HG02973 (cell line): ENCODE results near the gene NAV1.
A peak's percentile ranks its signal among the peaks of the same experiment; 100 is the strongest.

Experiments
- ATAC-seq: cut with Tn5 transposase; IDR thresholded peaks from one replicate; pipeline ENCODE4 v1.9.1; 2021; ENCODE audit warnings: moderate library complexity; ENCODE audit not compliant: unreplicated experiment

The NAV1 gene

GRCh38 chr1:201502511-201502857 is 36.4 kb upstream of the NAV1 start:
- ATAC-seq: no peak

DNA sequence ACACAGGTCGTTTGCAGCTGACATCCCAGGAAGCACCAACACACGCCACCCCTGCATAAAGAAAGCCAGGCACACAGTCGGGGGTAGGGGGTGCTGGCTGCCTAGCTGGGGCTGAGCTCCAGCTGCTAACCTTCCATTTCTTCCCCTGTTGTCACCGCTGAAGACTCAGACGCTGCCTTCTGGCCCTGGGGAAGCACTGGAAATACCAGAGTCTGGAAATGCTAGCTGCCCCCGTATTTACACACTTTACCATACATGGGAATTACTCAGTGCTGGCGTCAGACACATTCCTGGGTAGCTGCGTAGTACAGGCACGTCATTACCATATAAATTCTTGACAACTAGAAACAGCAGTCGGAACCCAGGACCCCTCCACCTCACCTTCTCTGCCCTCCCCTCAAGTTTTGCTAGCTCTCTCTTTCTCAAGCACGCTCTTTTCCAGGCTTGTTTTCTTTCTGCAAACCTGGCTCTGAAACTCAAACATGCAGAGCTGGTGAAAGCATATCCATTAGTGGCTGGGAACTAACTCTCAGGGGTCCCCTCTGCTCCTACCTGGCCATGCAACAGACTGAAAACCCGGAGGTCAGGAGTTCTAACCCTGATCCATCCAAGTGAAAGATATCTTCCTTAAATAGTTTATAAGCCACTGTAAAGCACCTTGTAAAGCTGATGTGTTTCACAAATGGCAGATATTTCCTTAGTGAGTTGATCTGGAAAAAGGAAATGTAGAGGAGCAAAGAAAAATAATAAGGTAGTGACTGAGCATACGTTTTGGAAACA is 35.3 kb upstream of the NAV1 start:
- no peak for ATAC-seq

- no peak for ATAC-seq
These were observed 34.7 kb upstream of the NAV1 start for GRCh38 chr1:201504179-201504631.

GRCh38 chr1:201504799-201505502 is 34.0 kb upstream of the NAV1 start:
- no peak for ATAC-seq

- ATAC-seq: no peak
These were observed 33.4 kb upstream of the NAV1 start for GRCh38 chr1:201505503-201505890.

DNA sequence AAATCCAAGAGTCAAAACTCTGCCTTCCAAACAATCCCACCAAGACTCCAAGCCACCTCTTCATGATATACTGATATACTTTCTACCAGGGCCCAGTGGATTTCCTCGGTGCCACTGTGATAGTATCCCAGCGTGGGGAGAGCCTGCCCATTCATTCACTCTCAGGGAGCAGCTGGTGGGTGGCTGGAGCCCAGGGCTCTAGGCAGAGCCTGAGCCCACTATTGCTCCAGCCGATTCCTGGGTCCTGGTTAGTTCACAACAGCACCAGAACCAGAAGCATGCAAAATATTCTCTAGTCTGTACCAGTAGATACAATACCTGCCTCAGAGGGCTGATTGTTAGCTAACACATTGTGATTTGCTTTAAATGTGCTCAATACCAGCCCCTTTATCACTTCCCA is 32.8 kb upstream of the NAV1 start:
- no peak for ATAC-seq

- peak; percentile 90 for ATAC-seq
These were observed 32.2 kb upstream of the NAV1 start, which contains the start of gene CSRP1 for GRCh38 chr1:201506557-201507359. Gene CSRP1, minus strand, starts transcription at chr1:201507123. Its CDS starts 10,820 bp downstream, at chr1:201496303.

DNA sequence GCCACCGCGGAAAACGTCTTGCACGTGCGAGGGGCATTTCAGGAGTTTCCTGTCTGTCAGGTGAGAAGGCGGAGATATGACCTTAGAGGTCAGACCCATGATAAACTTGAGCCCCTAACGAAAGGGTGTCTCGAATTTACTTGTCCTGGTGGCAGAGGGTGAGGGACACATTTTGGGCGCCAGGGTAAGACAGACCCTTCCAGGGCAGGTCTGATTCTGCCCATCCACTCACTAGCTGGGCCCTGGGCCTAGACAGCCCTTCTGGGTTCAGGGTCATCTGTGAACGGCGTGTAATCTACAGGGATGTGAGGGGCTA is 31.6 kb upstream of the NAV1 start:
- no peak for ATAC-seq

DNA sequence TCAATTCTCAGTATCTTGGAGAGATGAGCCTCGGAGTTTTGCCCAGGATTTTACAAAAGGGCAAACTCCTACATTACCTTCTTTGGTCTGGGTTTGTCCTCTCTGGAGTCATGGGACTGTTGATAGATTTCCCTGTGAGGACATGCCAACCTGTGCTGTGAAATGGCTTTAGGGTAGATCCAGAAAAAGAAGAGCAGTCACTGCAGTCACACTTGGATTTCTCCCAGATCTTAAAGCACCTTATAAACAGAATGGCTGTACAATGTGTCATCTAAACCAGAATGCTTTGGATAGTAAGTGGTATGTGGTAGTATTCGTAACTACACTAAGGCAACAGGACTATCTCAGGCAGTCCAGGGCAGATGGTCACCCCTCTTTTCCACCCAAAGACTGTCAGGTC is 30.1 kb upstream of the NAV1 start:
- no peak for ATAC-seq

- ATAC-seq: no peak
These were observed 29.1 kb upstream of the NAV1 start for GRCh38 chr1:201509601-201510374.

DNA sequence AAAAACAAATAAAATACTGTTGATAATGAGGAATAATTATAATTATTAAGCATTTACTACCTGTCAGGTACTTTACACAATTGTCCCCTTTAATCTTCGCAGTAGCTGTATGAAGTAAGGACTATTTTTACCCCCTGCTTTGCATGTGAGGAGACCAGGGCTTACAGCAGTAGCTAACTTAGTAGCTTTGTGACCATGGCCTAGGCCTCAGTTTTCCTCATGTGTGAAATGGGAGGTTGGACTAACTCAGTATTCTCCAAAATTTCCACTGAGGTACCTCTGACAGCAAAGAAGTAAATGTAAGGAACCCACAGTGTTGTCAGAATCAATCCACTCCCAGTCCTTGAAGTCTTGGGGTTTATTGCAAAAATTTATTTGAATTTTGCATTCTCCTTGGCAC is 28.2 kb upstream of the NAV1 start:
- ATAC-seq: no peak

- ATAC-seq: no peak
These were observed 27.5 kb upstream of the NAV1 start for GRCh38 chr1:201511396-201511940.

DNA sequence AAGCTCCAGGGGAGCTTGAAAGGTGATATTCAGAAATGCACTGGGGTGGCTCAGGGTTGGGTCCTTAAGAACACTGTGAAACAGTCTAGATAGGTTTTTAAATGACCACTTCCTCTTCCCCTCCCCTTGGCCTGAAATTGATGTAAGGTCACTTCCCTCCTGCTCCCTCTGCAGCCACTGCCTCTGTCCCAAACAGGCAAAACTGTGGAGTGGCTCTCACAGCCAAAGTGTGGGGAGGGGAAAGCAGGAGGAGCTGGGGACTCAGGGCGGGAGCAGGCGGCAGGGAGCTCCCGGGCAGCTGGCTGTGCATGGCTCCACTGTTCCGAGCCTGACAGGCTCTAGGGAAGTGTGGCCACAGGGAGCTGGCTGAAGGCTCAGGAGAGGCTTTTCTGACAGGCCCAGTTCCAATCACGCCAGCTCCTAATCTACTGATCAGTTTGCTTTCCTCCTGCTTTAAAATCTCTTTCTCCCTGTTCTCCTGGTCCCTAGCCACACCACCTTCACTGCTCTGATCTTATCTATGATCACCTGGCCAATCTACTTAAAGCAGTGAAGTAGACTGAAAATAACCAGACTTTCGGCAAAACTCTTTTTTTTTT is 26.9 kb upstream of the NAV1 start:
- no peak for ATAC-seq

DNA sequence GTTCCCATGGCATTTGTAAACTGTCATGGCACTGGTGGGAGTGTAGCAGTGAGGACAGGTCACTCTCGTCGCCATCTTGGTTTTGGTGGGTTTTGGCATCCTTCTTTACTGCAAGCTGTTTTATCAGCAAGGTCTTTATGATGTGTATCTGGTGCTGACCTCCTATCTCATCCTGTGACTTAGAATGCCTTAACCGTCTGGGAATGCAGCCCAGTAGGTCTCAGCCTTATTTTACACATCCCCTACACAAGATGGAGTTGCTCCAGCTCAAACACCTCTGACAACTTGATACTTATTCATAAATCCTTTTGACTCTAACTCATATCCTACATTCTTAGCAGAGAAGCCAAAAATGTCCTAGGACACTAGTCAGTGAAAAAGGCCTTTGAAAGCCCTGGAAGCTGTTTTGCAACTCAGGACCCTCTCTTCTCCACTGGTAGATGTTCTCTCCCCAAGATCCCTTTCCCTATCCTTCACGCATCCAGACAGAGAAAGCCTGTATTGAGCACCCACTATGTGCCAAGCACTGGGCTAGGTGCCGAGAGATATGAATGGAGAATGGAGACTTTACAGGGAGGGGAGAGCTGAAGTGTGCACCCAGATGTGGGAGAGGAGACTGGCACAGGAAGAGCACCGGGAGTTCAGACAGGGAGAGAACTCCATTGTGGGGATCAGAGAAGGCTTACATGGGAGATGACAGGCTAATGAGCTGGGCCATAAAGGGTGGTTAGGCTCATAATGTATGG is 25.3 kb upstream of the NAV1 start:
- no peak for ATAC-seq

DNA sequence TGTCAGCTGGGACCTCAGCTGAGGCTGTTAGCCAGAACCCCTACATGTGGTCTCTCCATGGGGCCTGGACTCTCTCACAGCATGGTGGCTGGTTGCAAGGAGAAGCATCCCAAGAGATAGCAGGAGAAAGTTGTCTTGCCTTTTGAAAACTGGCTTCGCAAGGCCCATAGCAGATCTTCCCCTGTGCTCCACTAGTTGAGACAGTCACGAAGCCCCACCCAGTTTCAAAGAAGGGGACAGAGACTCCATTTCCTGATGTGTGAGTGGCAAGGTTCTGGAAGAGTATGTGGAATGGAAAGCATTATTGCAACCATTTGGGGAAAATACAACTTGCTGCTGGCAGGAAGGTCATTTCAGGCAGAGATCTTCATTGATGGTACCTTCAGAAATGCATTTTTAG is 24.5 kb upstream of the NAV1 start:
- no peak for ATAC-seq

GRCh38 chr1:201515062-201515750 is 23.7 kb upstream of the NAV1 start:
- no peak for ATAC-seq

DNA sequence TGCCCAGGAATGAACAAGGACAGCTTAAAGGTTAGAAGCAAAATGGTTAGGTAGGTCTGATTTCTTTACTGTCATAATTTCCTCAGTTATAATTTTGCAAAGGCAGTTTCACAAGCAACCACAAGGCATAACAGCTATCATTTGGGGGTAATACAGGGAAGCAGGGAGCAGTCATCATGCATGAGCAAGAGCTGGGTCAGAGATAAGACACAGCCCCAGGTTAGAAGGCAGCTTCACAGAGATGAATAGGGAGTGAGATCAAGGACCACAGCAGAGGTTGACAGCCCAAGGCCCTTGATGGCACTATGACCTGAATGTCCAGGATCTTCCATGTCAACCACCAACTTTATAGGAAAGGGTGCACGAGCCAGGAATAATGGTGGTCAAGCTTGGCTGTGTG is 23.0 kb upstream of the NAV1 start:
- ATAC-seq: no peak

GRCh38 chr1:201516511-201517127 is 22.3 kb upstream of the NAV1 start:
- ATAC-seq: no peak

DNA sequence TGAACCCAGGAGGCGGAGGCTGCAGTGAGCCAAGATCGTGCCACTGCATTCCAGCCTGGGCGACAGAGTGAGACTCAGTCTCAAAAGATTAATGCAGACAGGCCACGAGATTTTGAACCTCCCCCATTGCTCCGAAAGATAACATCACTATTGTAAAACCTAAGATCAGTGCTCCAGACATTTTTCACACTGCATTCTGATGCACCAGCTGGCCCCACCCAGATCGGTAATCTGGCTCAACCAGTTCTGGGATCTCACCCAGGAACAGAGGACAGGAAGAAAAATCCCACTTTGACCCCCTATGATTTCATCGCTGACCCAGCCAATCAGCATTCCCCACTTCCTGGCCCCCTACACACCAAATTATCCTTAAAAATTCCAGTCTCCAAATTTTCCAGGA is 21.3 kb upstream of the NAV1 start:
- no peak for ATAC-seq
